GM19438 (cell line): ENCODE results near the gene C4B.
A peak's percentile ranks its signal among the peaks of the same experiment; 100 is the strongest.
"Not testable (repeated sequence)": the region's sequence is repeated elsewhere in the genome, so short reads cannot be mapped to it uniquely, and the experiment has no call there.

ENCODE experiments used
- ATAC-seq: cut with Tn5 transposase; IDR thresholded peaks from one replicate; pipeline ENCODE4 v1.9.1; 2021; ENCODE audit warnings: low read depth; ENCODE audit not compliant: unreplicated experiment

C4B gene

GRCh38 chr6:32014547-32014946, at the start of gene C4B:
TSS of gene C4B (plus strand) at chr6:32014795. CDS start at chr6:32014846, 51 bp downstream.
- ATAC-seq: not testable (repeated sequence)

DNA sequence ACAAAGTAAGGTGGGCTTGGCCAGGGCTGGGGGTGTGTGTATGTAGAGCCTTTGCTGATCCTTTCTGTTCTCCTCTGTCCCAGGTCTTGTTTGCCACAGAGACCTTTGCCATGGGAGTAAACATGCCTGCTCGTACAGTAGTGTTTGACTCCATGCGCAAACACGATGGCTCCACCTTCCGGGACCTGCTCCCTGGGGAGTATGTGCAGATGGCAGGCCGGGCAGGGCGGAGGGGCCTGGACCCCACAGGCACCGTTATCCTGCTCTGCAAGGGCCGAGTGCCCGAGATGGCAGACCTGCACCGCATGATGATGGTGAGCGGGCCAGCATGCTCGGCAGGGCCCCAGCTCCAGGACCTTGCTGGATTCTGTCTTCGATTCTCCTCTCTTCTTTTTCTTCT, 48.9 kb upstream of the C4B start:
- no peak for ATAC-seq

DNA sequence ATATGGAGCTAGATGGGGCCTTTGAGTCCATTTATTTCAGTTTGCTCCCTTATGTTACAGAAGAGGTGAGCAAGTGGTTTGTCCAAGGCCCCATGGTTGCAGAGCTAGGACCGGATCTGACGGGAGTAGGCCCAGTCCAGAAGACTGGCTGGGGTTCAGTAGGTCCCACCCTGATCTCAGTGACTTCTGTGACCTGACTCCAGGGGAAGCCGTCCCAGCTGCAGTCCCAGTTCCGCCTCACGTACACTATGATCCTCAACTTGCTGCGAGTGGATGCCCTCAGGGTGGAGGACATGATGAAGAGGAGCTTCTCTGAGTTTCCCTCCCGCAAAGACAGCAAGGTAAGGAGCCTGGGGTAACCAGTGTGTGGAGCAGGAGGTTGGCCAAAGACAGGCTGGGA, 48.1 kb upstream of the C4B start:
- no peak for ATAC-seq

- no peak for ATAC-seq
These were observed 47.3 kb upstream of the C4B start for GRCh38 chr6:31966997-31967925.

- no peak for ATAC-seq
These were observed 46.7 kb upstream of the C4B start for GRCh38 chr6:31967926-31968320.

- ATAC-seq: no peak
These were observed 46.3 kb upstream of the C4B start for GRCh38 chr6:31968326-31968725.

GRCh38 chr6:31968791-31969711, 45.5 kb upstream of the C4B start:
- no peak for ATAC-seq

DNA sequence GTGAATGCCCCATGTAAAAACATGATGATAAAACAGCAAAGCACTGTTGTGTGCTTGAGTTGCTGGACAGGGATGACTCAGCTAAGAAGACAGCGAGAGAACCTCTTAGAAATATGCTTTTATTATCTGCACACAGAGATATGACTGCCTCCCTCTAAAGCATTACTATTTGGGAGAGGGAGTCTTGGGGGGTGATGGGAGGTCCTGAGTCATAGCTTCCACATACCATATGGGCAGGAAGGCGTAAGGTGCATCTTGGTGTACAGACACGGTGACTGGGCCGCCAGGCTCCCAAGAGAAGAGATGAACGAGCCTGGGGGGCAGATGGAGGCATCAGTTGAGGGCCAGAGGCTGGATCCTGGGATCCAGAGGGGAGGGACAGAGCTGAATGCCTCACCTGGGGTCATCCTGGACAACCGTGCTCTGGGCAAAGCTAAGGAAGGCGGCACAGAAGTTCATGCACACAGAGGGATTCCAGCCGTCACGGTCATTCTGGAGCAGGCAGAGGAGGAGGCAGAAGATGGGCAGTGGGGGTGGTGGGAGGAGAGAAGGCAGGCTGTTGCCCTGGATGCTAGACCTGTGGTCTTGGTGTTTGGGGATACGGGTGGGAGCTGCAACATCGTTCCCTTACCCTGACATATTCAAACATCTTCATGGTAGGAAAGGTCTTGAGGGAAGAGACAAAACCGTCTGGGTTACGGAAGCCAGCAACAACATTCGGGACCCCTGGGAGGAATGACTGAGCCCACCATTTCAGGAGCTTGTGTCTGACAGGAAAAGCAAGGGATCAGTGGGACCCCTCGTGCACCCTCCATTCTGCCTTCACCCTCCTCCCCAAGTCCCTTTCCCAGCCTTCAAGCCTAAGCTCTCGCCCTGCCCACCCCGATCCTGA, 44.6 kb upstream of the C4B start:
- no peak for ATAC-seq

GRCh38 chr6:31970604-31971271, 43.9 kb upstream of the C4B start:
- ATAC-seq: no peak

GRCh38 chr6:31971279-31971992, 43.2 kb upstream of the C4B start:
- peak; percentile 2 for ATAC-seq

DNA sequence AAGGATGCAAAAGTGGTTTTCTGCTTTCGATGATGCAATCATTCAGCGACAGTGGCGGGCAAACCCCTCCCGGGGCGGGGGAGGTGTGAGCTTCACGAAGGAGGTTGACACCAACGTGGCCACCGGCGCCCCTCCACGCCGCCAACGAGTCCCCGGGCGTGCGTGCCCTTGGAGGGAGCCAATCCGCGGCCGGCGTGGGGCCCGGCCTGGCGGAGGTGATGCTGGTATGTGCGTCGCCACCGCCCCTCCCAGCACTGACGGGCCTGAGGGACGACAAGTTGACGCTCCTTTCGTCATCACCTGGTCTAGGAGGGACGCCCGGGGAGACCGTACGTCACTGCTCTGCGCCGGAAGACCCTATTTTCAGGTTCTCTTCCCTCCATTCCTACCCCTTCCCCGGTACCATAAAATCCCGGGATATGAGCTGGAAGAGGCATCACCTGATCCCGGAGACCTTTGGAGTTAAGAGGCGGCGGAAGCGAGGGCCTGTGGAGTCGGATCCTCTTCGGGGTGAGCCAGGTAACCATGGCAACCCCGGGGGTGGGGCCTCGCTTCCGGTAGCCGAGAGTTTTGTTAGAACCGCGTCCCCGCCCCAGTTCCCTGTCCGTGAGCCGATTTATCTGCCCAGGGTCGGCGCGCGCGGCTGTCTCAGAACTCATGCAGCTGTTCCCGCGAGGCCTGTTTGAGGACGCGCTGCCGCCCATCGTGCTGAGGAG, 42.4 kb upstream of the C4B start, which contains the start of gene DXO:
TSS of gene DXO (minus strand) at position 146 of the 716 bp plus-strand sequence. CDS start 463 bp downstream, outside the sequence.
- peak; percentile 81 for ATAC-seq

GRCh38 chr6:31972709-31973350, 41.8 kb upstream of the C4B start:
- ATAC-seq: no peak

GRCh38 chr6:31976065-31976464, 38.5 kb upstream of the C4B start:
- not testable (repeated sequence) for ATAC-seq

GRCh38 chr6:31977816-31978431, 36.7 kb upstream of the C4B start:
- no peak for ATAC-seq

DNA sequence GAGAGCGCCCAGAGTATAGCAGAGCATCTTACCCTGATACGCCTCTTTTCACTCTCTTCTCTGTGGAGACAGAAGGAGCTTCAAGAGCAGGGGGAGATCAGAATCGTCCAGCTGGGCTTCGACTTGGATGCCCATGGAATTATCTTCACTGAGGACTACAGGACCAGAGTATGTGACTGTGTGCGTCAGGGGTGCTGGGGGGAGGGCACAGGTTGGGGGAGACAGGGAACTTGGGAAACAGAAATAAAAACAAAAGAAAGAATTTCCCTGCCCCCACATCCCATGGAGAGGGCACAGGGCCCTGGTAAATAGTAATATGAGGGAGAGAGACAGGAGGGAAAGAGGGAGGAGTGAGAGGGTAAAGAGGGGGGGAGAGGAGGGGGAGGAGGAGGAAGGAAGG, 35.8 kb upstream of the C4B start:
- no peak for ATAC-seq

- ATAC-seq: no peak
These were observed 35.2 kb upstream of the C4B start for GRCh38 chr6:31979238-31979898.
